ENCODE measurements around the gene GPR82.
"Not testable (repeated sequence)": the region's sequence is repeated elsewhere in the genome, so short reads cannot be mapped to it uniquely, and the experiment has no call there.

GPR82 gene

GRCh38 chrX:41719610-41720009 is 4.4 kb upstream of the GPR82 start:
- DNase-seq (ENCODE audit: low read depth): not testable (repeated sequence)

GRCh38 chrX:41720125-41720779 is 3.7 kb upstream of the GPR82 start:
- peak; percentile 40 for DNase-seq (ENCODE audit: low read depth)

- DNase-seq (ENCODE audit: low read depth): no peak
Measured at GRCh38 chrX:41721590-41721989, 2.4 kb upstream of the GPR82 start.

- no peak for DNase-seq (ENCODE audit: low read depth)
Measured at GRCh38 chrX:41722214-41722613, 1.8 kb upstream of the GPR82 start.

- no peak for DNase-seq (ENCODE audit: low read depth)
Measured at GRCh38 chrX:41722816-41723618, 964 bp upstream of the GPR82 start.

GRCh38 chrX:41728125-41728524 is 4.1 kb downstream of the GPR82 start:
- DNase-seq (ENCODE audit: low read depth): no peak

GRCh38 chrX:41730081-41730480 is 6.1 kb downstream of the GPR82 start:
- DNase-seq (ENCODE audit: low read depth): no peak

- no peak for DNase-seq (ENCODE audit: low read depth)
Measured at GRCh38 chrX:41732260-41732659, 8.3 kb downstream of the GPR82 start.

GRCh38 chrX:41733939-41734338 is 10.0 kb downstream of the GPR82 start:
- no peak for DNase-seq (ENCODE audit: low read depth)

- DNase-seq (ENCODE audit: low read depth): no peak
Measured at GRCh38 chrX:41734530-41734929, 10.5 kb downstream of the GPR82 start.

GRCh38 chrX:41737065-41737464 is 13.1 kb downstream of the GPR82 start:
- DNase-seq (ENCODE audit: low read depth): peak; percentile 3

GRCh38 chrX:41739871-41740270 is 15.9 kb downstream of the GPR82 start:
- DNase-seq (ENCODE audit: low read depth): no peak

- no peak for DNase-seq (ENCODE audit: low read depth)
Measured at GRCh38 chrX:41750716-41751115, 26.7 kb downstream of the GPR82 start.

- DNase-seq (ENCODE audit: low read depth): no peak
Measured at GRCh38 chrX:41758401-41758800, 34.4 kb downstream of the GPR82 start.

GRCh38 chrX:41759817-41760216 is 35.8 kb downstream of the GPR82 start:
- no peak for DNase-seq (ENCODE audit: low read depth)

- no peak for DNase-seq (ENCODE audit: low read depth)
Measured at GRCh38 chrX:41761169-41761568, 37.2 kb downstream of the GPR82 start.

- no peak for DNase-seq (ENCODE audit: low read depth)
Measured at GRCh38 chrX:41761702-41762101, 37.7 kb downstream of the GPR82 start.

- no peak for DNase-seq (ENCODE audit: low read depth)
Measured at GRCh38 chrX:41779030-41779564, 55.1 kb downstream of the GPR82 start.

Data from stimulated activated CD8-positive, alpha-beta memory T cell treated with anti-CD3 and anti-CD28 coated beads, Interleukin-12 subunit alpha, Interleukin-12 subunit beta, amount 100 ng/mL, for 4 hours (primary cell).